Measurements from ENCODE around the gene ZNF385C.
A peak's percentile ranks its signal among the peaks of the same experiment; 100 is the strongest.

The ZNF385C gene

GRCh38 chr17:42125565-42125964 lies 27.3 kb upstream of the ZNF385C start:
- DNase-seq (ENCODE audit: low spot score) = no peak

GRCh38 chr17:42124256-42124655 lies 26.0 kb upstream of the ZNF385C start:
- DNase-seq (ENCODE audit: low spot score) = no peak

- DNase-seq (ENCODE audit: low spot score) = no peak
Observed at GRCh38 chr17:42122371-42123303, 24.4 kb upstream of the ZNF385C start, which contains the start of gene HSPB9. TSS of gene HSPB9 (plus strand) at chr17:42122804. CDS start at chr17:42122851, 47 bp downstream.

- peak; percentile 81 for DNase-seq (ENCODE audit: low spot score)
Observed at GRCh38 chr17:42120770-42121769, 22.8 kb upstream of the ZNF385C start, which contains the start of gene KAT2A. TSS of gene KAT2A (minus strand) at chr17:42121367. CDS start at chr17:42121304, 63 bp downstream.

GRCh38 chr17:42120161-42120769 lies 22.0 kb upstream of the ZNF385C start:
- no peak for DNase-seq (ENCODE audit: low spot score)

DNA sequence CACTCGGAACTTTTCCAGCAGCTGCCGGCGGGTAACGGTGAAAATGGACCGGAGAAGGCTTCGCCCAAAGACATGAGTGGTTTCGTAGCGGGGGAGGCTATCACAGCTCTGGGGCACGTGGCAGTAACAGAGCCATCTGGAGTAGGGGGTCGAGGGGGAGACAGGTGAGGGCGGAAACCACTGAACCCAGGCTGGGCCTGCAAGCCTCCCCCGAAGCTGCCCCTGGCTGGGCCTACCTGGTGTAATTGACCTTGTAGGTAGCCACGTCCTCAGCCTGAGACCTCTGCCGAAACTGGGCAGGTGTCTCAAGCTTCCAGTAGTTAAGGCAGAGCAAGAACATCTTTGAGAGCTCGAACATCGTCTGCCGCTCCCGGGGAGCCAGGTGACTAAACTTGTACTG lies 21.0 kb upstream of the ZNF385C start:
- DNase-seq (ENCODE audit: low spot score) = no peak

DNA sequence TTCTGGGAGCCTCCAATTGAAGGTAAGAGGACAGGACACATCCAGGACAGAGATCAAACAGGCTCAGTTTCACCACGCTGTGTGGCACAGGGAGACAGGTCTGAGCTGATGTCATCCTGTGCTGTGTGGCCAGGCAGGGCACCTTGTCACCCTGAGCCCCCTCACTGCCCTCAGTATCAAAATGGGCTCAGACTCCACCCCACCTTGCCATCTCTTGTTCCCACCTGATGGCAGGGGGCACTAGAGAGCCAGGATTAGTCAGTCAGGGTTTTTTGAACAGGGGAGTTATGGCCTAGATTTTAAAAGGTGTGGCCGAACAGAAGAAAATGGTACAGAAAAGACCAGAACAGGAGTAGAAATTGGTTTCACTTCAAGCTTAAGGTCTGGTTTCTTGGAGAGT lies 20.3 kb upstream of the ZNF385C start:
- DNase-seq (ENCODE audit: low spot score) = peak; percentile 51

DNA sequence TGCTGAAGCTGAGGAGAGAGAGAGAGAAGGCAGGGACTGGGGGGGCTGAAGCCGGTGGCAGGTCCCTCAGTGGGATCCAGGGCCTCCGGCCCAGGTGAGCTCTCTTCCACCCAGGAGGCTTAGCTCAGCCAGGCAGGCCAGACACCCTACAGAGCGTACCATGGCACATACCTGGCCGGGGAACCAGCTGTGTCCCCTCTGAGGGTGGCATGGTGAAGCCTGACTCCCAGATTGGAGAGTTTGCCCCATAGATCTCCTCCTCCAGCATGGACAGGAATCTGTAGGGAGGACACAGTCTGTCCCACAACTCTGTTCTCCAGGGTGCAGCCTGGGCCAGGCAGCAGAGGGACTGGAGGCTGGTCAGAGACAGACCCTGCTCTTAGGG lies 19.8 kb upstream of the ZNF385C start:
- DNase-seq (ENCODE audit: low spot score) = no peak

DNA sequence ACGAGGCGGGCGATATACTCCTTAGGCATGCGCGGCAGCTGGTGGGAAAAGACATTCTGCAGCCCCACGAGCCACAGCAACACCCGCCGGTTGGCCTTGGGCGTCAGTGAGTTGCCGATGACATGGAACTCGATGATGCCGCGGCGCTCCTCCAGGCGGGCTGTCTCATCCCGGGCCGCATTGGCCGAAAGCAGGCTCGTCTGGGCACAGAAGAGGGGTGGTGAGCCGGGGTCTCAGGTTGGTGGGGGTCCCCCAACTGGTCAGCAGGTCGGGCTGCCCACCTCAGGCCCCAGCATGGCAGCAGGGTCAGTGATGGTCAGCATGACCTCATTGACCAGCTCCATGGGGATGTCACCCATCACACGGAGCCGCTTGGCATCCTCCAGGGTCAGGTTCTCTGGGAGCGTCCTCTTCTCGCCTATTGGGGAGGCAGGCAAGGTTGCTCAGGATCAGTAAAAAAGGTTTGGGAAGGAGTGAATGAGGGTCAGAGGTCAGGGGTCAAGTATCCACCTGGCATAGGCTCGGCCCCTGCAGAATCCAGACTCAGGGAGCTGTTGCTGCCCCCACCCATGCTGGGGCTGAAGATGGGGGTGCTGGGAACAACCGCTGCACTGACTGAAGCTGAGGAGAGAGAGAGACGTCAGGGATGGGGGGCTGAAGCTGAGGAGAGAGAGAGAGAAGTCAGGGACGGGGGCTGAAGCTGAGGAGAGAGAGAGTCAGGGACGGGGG lies 19.3 kb upstream of the ZNF385C start:
- no peak for DNase-seq (ENCODE audit: low spot score)

DNA sequence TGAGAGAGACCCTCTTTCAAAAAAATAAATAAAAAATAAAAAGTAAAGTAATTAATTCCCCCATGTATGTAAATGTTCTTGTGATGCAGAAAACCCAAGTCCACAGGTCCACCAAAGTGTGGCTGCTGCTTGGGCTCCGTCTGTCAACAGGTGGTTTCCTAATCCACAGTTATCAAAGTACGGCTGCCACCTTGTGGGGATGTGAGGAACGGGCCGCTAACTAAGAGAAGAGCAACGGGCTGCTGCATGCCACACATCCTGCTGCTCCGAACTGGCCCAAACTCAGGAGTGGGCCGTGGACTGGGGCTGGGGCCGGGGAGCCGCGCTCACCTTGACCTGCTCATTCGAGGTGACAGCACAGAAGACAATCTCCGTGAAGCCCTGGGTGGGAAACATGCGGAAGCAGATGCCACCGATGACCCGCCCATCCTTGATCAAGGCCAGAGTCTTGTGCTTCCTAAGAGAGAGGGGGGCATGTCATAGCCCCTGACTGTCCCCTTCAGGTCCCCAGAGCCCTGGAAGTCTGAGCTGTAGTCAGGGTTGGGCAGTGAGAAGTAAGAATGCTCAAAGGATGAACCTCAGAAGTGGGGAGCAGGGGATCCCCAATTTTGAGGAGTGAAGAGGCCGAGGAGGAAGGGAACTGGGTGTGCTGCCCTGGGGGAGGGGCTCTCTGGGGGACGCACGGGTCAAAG lies 18.6 kb upstream of the ZNF385C start:
- DNase-seq (ENCODE audit: low spot score) = peak; percentile 84

GRCh38 chr17:42114118-42114517 lies 15.8 kb upstream of the ZNF385C start:
- no peak for DNase-seq (ENCODE audit: low spot score)

GRCh38 chr17:42113293-42114069 lies 15.2 kb upstream of the ZNF385C start:
- DNase-seq (ENCODE audit: low spot score) = no peak

GRCh38 chr17:42112552-42113176 lies 14.4 kb upstream of the ZNF385C start, which contains the start of gene DHX58:
TSS of gene DHX58 (minus strand) at chr17:42112714. CDS start at chr17:42111892, 822 bp downstream.
- DNase-seq (ENCODE audit: low spot score) = peak; percentile 90

- DNase-seq (ENCODE audit: low spot score) = no peak
Observed at GRCh38 chr17:42111871-42112551, 13.7 kb upstream of the ZNF385C start.

GRCh38 chr17:42111265-42111636 lies 13.0 kb upstream of the ZNF385C start:
- DNase-seq (ENCODE audit: low spot score) = no peak

- no peak for DNase-seq (ENCODE audit: low spot score)
Observed at GRCh38 chr17:42110301-42111264, 12.3 kb upstream of the ZNF385C start.

- DNase-seq (ENCODE audit: low spot score) = no peak
Observed at GRCh38 chr17:42109086-42109485, 10.8 kb upstream of the ZNF385C start.
